Measurements from ENCODE around the gene CNOT6L.

GRCh38 chr4:77865259-77865658, 46.1 kb upstream of the CNOT6L start:
- TF ChIP-seq POLR2AphosphoS5 (IDR thresholded peaks at IDR 0.05), result no peak
- no peak for TF ChIP-seq REST (IDR thresholded peaks at IDR 0.05; ENCODE audit: borderline replicate concordance)
- no peak for TF ChIP-seq CTCF (IDR thresholded peaks at IDR 0.05; ENCODE audit: poor library complexity, severe bottlenecking)
- no peak for TF ChIP-seq RAD21 (conservative IDR thresholded peaks at IDR 0.05)

Measured in neural cell (in vitro differentiated cells).